NCI-H2081 treated with DMSO at 0.1 percent for 48 hours (cell line): Measurements from ENCODE around the gene PILRA.
"Not testable (repeated sequence)": the region's sequence is repeated elsewhere in the genome, so short reads cannot be mapped to it uniquely, and the experiment has no call there.

Source experiments
- DNase-seq: peaks from one replicate; lab custom pipeline; 2025; lab: John Stamatoyannopoulos, UW

PILRA gene

DNA sequence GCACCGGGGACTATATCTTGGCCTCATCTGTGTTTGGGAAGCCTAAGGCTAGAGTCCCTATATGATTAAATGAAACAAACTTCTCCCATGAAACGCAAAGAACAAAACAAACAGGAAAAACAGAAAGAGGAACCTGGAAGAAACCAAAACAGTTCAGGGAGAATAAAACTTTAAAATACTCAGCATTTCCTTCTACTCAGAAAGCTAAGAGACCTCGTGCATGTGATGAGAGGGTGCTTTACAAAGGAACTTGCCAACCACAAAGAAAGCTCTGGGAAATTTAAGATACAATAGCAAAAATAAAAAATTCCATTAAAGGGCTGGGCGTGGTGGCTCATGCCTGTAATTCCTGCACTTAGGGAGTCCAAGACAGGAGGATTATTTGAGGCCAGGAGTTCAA lies 6.9 kb downstream of the PILRA start:
- DNase-seq = no peak

DNA sequence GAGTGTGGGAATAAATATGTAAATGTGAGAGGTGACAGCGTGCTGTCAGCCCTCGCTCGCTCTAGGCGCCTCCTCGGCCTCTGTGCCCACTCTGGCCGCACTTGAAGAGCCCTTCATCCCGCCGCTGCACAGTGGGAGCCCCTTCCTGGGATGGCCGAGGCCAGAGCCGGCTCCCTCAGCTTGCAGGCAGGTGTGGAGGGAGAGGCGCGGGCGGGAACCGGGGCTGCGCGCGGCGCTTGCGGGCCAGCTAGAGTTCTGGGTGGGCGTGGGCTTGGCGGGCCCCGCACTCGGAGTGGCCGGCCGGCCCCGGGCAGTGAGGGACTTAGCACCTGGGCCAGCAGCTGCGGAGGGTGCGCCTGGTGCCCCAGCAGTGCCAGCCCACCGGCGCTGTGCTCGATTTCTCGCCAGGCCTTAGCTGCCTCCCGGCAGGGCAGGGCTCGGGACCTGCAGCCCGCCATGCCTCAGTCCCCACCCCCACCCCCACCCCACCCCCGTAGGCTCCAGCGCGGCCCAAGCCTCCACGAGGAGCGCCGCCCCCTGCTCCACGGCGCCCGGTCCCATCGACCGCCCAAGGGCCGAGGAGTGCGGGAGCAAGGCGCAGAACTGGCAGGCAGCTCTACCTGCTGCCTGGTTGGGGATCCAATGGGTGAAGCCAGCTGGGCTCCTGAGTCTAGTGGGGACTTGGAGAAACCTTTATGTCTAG lies 8.4 kb downstream of the PILRA start:
- DNase-seq = not testable (repeated sequence)

DNA sequence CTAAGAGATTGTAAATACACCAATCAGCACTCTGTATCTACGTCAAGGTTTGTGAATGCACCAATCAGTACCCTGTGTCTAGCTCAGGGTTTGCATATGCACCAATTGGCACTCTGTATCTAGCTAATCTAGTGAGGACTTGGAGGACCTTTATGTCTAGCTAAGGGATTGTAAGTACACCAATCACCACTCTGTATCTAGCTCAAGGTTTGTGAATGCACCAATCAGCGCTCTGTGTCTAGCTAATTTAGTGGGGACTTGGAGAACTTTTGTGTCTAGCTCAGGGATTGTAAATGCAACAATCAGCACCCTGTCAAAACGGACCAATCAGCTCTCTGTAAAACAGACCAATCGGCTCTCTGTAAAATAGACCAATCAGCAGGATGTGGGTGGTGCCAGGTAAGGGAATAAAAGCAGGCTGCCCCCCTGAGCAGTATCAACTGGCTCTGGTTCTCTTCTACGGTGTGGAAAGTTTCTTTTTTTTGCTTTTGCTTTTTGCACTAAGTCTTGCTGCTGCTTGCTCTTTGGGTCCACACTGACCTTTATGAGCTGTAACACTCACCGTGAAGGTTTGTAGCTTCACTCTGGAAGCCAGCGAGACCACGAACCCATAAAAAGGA lies 9.1 kb downstream of the PILRA start:
- not testable (repeated sequence) for DNase-seq

DNA sequence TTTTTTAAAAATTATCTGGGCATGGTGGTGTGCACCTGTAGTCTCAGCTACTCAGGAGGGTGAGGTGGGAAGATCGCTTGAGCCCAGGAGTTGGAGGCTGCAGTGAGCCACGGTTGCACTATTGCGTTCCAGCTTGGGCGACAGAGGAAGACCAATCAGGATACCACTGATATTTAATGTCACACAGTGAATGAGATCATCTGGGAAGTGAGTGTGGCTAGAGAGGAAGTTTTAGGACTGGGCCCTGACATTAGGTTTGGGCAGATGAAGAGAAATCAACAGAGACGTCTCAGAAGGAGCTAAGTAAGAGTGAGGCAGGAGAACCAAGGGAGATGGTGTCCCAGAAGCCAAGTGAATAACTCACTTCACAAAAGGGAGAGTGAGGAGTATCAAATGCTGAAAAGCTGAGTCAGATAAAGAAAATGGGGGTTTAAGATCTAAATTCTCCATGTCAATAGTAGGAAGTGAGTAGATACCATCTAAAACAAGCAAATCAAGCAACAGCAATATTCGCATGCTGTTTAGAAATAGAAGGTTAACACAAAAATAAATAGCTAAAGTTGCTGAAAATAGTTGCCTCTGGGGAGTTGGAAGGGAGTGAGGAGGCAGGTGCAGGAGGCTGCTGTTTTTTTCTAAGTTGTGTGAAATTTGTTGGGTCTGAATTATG lies 11.5 kb downstream of the PILRA start:
- no peak for DNase-seq

DNA sequence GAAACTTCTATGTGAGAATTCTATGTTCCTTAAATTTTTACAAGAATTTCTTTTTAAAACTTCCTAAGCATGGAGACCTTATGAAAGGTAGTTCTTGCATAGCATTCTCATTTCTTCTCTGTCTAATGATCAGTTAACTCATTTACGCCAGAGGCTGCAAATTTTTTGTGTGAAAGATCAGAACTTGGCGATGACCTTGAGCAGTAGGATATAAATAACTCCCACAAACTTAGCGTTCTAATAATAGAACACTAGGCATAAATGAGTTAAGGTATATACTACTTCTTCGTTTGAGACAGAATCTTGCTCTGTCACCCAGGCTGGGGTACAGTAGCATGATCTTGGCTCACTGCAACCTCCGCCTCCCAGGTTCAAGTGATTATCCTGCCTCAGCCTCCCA lies 13.7 kb downstream of the PILRA start:
- DNase-seq = no peak

DNA sequence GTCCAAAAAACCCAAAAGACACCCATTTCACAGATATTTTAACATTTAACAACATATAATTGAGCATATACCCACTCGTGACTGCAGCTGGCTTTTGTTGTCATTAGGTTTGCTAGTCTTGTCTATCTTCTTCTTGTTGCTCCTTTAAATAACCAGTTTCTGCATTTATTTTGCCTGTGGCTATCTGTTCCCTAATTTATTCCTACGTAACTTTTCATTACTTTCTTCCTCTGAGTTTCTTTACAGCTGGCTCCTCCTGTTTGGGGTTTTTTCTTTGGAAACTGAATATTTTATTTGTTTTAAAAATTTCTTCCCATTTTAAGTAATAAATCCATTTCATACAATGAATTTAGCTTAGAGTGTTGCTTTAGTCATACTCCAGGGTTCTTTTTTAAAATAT lies 14.4 kb downstream of the PILRA start:
- DNase-seq = no peak

DNA sequence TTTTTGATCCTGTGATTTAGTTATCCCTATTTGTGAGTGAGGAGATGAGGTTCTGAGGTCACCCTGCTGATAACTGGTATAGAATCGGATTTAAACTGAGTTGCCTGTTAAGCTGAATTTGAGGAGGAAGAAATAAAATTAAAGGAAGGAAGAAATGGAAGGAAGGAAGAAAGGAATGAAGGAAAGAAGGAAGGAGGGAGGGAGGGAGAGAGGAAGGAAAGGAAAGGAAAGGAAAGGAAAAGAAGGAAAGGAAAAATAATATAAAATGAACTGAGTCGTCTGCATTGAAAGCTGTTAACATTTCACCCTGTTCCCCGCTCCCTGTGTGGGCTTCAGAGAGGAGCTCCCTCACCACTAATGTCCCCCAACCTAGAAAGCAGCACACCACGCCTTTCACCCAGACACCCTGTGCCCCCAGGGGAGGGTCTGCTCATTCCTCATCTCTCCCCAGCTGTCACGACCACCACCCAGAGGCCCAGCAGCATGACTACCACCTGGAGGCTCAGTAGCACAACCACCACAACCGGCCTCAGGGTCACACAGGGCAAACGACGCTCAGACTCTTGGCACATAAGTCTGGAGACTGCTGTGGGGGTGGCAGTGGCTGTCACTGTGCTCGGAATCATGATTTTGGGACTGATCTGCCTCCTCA lies 16.3 kb downstream of the PILRA start:
- no peak for DNase-seq

DNA sequence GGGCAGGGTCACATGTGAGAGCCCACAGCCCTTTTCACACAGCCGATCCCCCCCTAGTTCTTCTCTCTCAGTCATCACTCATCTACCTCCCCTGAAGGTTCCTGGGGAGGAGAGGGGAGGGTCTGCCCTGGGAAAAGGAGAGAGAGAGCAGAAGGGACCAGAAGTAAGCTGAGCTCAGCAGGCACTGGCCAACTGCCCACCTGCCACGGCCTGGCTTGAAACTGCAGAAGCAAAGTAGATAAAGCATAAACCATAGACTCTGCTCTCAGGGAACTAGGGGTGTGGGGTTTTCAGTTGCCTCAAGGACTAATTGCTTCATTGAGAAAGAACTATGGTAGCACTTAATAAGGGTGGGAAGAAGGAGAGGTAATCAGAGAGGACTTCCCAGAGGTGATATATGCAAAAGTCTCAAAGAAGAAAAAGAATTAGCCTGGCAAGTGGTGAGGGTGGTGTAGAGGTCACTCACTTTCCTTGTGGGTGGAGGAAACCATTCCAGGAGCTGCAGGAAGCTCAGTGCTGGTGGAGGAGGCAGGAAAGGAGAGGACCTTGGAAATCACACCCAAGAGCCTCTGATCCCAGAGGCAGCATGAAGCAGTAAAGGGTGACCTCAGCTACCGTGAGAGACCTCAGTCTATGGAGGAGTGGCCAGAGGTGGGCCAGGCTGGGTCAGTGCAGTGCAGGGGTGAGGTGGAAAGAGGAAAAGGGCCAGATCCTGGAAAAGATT lies 17.2 kb downstream of the PILRA start:
- DNase-seq = no peak

DNA sequence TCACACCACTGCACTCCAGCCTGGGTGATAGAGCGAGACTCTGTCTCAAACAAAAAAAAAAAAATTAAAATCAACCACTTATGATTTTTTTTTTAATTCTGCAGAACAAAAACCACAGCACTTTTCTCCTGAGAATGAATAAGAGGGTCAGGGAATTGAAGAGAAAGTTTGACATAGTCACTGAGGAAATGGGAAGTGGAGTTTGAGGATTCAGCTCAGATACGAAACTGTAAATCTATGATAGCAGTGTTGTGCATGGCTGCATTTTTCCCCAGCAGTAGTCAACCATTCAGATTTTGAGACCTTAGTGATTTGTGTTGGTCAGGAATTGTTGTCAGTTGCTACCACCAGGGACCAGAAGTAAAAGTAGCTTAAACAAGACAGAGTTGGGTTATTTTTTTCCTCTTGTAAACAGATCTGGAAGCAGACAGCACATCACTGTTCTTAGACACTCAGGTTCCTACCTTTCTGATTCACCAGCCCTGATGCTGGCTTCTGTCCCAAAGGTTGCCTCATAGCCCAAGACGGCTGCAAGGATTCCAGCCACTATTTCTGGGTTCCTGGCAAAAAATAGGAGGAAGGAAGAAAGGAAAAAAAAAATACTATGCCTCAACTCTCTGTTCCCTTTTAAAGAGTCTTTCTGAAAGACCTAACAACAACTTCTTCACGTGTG lies 20.1 kb downstream of the PILRA start:
- no peak for DNase-seq

DNA sequence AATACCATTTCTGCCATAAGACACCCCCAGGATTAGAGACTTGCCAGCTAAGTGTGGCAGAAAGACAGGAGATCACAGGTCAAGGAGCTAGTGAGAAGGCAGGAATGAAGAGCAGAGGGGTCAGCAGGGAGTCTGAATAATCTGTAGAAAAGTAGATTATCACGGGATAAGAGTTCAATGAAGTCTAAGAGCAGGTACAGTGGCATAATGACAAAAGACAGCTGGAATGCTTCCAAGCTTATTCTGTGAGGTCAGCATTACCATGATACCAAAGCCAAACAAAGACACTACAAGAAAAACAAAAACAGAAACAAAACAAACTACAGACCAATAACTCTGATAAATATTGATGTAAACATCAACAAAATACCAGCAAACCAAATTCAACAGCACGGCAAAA lies 20.8 kb downstream of the PILRA start:
- no peak for DNase-seq

DNA sequence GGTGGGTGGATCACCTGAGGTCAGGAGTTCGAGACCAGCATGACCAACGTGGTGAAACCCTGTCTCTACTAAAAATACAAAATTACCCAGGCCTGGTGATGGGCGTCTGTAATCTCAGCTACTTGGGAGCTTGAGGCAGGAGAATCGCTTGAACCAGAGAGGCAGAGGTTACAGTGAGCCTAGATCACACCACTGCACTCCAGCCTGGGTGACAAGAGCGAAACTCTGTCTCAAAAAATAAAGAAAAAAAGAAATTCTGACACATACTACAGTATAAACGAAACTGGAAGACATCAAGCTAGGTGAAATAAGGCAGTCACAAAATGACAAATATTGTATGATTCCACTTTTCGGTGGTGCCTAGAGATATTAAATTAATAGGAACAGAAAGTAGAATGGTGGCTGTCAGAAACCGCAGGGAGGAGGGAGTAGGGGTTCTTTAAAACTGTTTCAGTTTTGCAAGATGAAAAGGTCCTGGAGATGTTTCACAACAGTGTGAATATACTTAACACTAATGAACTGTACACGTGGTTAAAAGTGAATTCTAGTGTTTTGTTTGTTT lies 23.2 kb downstream of the PILRA start:
- no peak for DNase-seq

DNA sequence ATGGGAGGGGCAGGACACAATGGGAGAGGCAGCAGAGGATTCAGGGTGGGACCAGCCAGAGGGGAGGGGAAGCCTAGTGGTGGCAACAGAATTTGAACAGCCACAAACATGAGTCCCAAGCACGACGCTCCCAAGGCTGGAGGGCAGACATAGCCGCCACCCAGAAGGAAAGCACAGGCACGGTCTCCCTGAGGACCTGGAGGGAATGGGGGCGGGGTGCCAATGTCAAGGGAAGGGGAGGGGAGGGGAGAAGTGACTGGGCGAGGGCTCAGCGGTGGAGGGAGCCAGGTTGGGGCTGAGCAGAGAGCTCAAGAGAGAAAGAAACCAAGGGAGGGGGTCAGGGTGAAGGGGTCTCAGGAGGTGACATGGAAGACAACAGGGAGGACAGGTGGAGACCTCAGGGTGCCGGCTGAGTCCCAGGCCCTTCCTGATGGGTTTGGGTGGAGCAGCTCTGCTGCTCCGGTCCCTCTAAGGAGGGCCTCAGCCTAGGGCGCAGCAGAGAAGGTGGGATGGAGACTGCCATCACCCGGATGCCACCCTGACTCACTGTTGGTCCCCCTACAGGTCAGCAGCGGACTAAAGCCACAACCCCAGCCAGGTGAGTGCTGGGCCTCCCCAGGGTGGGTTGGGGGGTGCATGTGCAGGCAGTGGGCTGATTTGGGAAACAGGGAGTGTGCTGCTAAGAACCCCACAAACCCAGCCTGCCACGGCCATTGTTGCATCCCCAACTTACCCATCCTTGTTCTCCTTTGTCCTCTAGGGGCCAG lies 24.2 kb downstream of the PILRA start:
- DNase-seq = no peak

DNA sequence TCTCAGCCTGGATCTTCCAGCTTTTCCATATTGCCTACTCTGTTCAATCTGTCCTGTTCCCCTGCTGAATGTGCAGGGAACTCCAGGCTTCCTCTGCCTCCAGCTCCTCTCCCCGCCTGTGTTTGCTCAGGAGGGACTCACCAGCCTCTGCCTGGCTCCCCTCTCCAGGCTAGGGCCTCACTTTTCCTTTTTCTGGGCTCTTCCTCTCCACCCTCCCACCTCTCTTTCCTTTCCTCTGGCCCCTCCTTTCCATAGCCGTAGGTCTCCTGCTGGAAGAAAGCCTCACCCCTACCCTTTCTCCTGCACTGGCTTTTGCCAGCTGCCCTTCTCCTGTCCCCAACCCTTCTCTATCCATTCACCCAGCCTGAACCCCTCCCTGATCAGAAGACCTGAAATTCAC lies 25.0 kb downstream of the PILRA start:
- no peak for DNase-seq

DNA sequence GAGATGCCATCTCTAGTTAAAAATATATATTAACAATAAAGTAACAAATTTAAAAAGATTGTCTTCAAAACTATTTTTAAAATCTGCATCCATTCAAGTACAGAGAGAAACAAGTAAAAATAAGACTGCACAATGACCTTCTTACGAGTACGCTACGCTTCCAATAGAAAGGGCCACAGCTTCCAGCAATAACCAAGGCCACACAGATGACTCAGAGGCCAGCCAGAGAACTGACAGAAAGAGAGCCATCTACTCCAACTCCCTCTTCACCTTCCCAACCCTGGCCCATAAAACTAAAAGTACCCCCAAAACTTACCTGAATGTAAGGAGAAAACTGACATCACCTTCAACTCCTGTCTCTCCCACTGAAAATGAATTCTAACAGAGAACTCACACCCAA lies 26.8 kb downstream of the PILRA start:
- DNase-seq = no peak

DNA sequence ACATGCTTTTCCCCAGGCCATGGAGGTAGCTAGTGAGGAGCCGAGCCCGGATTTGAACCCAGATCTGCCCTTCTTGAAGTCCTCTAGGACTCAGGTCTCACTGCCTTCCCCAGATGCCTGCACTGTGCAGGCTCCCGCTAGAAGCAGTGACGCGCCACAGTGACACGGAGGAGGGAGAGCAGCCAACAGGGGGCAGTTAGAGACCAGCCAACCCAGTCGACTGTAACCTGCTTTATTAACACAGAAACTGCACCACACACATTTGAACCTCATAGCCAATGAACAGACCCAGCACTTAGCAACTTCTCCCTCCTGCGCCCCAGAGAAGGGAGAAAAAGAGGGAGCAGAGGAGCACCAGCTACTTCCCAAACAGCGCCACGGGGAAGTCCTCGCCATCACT lies 27.4 kb downstream of the PILRA start:
- no peak for DNase-seq

DNA sequence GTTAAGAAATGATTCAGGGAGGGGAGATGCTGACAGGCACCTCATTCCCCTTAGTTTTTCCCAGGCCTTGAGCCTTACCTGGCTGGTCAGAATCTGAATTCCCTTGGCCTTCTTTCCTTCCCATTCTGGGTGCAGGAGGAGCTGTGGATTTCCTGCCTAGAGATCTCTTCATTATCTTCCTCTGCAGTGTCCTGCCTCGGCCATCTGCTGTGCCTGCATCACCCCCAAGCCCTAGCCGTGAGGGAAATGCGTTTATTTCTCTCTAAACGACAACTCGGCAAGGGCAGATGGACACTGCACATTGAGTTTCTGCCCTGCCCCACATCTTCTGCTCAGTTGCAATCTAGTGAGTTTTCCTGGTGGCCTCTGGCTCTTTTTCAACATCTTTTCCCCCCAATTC lies 28.5 kb downstream of the PILRA start:
- DNase-seq = no peak

DNA sequence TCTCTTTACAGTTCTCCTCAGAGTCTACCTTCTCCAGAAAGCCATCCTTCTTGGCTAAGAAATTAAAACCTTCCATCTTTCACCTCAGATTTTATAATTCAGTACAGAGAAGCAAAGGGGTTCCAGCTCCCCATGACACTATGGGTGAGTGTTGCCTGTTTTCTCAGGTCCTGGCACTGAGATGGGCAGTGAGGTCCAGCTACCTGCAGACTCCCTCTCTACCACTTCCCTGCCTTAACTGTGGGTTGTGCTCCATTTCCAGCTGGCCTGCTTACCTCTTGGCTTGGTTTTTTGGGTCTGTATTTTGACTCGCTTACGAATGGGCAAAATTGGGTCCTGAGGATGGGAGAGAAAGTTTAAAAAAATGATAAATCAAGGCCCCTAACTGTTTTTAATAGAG lies 29.0 kb downstream of the PILRA start:
- DNase-seq = no peak

DNA sequence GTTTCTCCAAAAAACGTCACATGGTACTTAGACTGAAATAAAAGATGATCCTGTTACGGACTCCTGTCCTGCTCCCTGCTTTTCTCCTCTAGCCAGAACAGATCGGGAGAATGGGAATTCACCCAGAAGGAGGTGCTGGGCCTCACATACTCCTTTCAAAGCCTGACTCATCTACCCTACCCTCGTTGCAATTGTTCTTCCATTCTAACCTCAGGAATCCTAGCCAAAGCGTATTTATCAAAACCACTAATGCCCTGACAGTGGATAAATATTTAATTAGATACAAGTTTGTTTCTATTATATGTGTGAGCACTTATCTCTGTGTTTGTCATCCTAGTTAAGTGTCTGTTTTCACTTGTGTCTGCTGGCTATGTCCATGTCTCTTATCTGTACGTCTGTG lies 33.5 kb downstream of the PILRA start:
- no peak for DNase-seq

DNA sequence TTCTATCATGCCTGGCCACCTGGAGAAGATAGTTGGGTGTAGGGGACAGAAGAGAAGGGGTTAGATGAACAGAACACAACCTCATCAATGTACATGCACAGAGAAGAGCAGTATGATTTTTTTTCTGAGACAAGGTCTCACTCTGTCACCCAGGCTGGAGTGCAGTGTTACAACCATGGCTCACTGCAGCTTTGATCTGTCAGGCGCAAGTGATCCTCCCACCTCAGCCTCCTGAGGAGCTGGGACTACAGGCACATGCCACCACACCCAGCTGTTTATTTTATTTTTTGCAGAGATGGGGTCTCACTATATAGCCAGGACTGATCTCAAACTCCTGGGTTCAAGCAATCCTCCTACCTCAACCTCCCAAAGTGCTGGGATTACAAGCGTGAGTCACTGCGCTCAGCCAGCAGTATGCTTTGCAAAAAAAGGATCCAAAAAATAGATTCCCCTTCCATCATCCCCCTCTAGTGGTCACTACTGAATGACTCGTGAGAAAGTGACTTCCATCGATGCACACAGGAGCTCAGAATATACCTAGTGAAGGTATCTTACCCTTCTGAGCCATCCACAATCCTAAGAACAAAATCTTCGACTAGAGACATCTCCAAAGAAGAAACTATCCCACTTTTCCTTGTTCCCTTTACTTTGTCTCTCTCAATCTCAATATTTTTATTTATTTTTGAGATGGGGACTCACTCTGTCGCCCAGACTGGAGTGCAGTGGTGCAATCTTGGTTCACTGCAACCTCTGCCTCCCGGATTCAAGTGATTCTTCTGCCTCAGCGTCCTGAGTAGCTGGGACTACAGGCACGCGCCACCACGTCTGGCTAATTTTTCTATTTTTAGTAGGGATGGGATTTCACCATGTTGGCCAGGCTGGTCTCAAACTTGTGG lies 34.2 kb downstream of the PILRA start:
- DNase-seq = no peak

DNA sequence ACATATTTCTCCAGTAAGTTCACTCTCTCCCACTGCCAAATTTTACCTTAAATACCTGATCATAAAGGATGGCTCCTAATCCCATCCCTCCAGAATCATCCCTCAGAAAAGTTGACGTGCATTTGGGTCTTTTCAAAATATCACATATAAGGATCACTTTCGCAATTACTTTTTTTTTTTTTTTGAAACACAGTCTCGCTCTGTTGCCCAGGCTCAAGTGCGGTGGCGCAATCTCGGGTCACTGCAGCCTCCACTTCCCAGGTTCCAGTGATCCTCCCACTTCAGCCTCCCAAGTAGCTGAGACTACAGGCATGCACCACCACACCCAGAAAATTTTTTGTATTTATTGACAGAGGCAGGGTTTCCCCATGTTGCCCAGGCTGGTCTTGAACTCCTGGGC lies 37.8 kb downstream of the PILRA start:
- no peak for DNase-seq
